Hippocampal formation (tissue), 2 donors: ENCODE data around the gene KIAA1217.
"Not testable (repeated sequence)": the region's sequence is repeated elsewhere in the genome, so short reads cannot be mapped to it uniquely, and the experiment has no call there.

Experiments
- DNase-seq, 2 donors: peaks; one replicate each; lab custom pipeline; 2025; lab: John Stamatoyannopoulos, UW

Gene KIAA1217

DNA sequence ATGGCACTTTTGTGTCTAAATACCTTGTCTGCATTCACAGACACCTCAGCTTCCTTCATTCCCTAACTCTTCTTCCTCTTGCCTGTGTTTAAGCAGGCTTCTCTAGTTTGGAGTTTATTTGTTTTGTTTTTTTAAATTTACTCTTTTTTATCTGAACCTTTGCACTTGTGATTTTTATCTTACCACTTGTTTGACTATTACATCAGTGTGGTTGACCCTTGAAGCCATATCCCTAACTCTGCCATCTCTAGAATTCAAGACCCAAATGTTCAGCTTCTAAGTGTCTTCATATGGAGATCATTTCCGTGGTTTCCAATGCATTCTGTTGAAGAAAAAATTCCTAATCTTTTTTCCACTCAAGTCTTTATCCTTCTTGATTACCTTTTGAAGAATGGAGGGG lies 233.3 kb downstream of the KIAA1217 start:
- DNase-seq, result no peak

DNA sequence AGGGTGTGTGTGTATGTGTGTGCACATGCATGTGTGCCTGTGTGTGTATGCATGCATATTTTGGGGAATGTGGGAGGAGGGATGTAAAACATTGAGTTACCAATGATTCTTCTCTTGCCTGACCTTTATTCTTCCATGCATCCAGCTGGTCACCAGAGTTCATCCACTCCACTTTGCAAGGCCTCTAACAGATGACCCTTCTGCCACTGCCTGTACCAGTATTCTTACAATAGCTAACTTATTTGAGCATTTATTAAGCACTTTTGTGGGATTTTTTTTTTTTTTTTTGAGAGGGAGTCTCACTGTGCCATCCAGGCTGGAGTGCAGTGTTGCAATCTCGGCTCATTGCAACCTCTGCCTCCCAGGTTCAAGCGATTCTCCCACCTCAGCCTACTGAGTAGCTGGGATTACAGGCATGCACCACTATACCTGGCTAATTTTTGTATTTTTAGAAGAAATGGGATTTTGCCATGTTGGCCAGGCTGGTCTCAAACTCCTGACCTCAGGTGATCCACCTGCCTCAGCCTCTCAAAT lies 233.8 kb downstream of the KIAA1217 start:
- not testable (repeated sequence) for DNase-seq

- no peak for DNase-seq
Measured at GRCh38 chr10:24444337-24444736, 235.4 kb downstream of the KIAA1217 start.

DNA sequence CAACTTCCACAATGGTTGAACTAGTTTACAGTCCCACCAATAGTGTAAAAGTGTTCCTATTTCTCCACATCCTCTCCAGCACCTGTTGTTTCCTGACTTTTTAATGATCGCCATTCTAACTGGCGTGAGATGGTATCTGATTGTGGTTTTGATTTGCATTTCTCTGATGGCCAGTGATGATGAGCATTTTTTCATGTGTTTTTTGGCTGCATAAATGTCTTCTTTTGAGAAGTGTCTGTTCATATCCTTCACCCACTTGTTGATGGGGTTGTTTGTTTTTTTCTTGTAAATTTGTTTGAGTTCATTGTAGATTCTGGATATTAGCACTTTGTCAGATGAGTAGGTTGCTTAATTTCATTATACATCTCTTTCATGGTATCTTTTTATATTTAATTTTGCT lies 237.0 kb downstream of the KIAA1217 start:
- not testable (repeated sequence) for DNase-seq

GRCh38 chr10:24446739-24447138 lies 237.8 kb downstream of the KIAA1217 start:
- DNase-seq, result no peak

- DNase-seq, result no peak
Measured at GRCh38 chr10:24448351-24448999, 239.5 kb downstream of the KIAA1217 start.

DNA sequence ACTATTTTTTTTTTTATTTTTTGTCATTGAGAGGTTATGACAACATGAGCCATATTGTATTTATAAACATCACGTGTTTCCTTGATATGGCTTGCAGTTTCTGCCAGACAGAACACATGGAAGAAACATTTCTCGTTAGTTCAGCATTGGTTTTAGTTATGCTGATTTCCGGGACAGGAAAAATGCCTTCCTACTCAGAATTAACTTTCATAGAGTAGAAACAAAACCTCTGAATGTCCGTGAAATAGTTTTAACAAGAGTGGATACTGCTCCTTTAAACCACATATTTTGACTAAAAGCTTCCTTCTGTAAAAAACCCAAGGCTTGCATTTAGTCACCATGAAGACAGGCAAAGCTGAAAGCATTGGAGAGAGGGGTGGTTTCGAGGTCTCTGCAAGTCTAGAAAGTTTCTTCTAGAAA lies 240.4 kb downstream of the KIAA1217 start:
- no peak for DNase-seq

- no peak for DNase-seq
Measured at GRCh38 chr10:24449769-24450310, 240.9 kb downstream of the KIAA1217 start.

DNA sequence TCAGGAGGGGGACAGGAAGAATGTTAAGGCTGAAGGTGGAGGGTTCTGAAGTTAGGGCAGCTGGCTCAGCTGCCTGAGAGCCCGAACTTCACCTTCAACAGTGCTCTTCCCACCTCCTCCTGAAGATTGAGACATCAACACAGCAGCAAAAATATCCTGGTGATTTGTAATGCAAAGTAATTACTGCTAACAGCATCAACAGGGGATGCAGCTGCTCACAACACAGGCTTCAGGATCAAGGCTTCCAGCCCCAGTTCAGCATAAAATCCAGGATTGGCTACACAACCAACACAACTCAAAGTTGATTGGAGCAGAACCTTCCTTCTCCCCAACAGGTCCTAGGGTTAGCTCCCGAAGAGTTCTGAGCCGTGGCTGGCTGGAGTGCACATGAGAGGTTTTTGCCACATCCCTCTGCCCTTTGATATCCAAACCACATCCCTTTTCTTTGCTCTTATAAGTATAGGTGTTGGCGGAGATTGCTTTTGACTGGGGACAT lies 242.4 kb downstream of the KIAA1217 start:
- no peak for DNase-seq

GRCh38 chr10:24452030-24452429 lies 243.1 kb downstream of the KIAA1217 start:
- no peak for DNase-seq

GRCh38 chr10:24453404-24453830 lies 244.5 kb downstream of the KIAA1217 start:
- no peak for DNase-seq

- no peak for DNase-seq
Measured at GRCh38 chr10:24453973-24454372, 245.0 kb downstream of the KIAA1217 start.

- no peak for DNase-seq
Measured at GRCh38 chr10:24455447-24455846, 246.5 kb downstream of the KIAA1217 start.

- DNase-seq, result no peak
Measured at GRCh38 chr10:24456322-24456721, 247.4 kb downstream of the KIAA1217 start.

DNA sequence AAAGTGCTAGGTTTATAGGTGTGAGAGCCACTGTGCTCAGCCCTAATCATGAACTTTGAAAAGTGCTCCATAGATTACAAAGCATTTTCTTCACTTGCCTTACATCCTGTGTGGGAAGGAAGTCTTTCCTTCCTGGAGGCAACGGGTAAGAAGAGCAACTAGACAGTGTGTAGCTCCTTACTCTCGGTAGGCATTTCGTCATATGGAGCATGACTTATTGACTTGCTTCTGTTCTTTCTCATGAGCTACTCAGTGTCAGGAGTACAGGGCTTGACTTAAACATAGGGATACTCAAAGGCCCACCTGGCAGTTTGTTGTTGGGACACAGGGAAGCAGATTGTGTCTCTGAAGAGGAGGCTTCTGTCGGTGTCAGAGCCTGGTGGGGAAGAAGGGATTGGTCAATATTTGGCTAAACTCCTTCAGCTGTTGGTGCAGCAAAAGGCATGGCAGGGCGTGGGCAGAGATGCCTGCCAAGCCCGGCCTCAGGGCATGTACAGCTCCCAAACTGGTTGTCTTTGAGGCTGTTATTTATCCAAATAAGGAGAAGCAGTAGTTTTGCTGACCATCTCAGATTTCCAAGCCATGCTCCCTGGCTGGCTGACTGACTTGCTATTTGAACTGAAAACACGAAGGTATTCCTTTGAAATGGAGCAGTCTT lies 248.9 kb downstream of the KIAA1217 start:
- DNase-seq, result no peak

DNA sequence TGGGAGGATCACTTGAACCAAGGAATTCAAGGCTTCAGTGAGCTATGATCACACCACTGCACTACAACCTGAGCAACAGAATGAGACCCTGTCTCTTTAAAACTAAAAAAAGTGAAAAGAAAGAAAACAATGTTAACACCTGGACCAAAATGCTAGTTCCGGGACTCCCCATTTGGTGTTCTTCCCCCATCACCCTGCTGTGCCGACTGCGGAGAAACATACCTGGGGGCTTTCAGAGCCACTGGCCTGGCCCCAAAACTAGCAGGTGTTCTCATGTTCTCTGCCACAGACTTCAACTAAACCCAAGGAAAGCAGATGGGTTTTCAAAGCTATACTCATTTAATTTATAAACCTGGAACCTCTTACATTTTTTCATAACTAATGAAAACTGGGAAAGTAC lies 250.9 kb downstream of the KIAA1217 start:
- DNase-seq, result no peak

DNA sequence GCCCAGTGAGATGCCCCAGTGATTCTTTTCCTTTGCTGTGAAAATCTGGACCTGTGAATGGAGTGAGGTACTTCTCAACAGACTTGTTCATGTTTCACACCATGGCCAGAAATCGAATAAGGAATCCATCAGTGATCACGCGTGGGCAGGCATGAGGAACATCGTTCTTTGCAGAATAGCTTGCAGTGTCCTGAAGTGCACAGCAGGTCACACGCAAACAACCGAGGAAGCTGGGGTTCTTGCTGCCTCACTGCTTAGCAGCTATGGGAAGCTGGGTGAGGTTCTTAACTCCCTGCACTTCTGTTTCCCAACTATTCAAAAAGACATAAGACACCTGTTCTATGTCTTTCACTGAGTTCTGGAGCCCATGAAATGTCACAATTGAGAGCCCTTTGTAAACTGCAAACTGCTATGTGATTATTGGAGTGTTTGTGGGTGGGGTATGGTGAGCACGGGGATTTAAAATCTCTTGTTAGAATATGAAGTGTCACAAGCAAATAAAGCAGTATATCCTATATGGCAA lies 253.4 kb downstream of the KIAA1217 start:
- DNase-seq, result no peak

- DNase-seq, result no peak
Measured at GRCh38 chr10:24462889-24463552, 254.1 kb downstream of the KIAA1217 start.

- no peak for DNase-seq
Measured at GRCh38 chr10:24463611-24464426, 254.9 kb downstream of the KIAA1217 start.

- DNase-seq, result no peak
Measured at GRCh38 chr10:24465124-24465874, 256.4 kb downstream of the KIAA1217 start.
